ENCODE data around the gene DKK2. TPM values are rescaled to one million over a fixed set of nuclear protein-coding genes. Genes with fewer than 3 reads are reported as not detected.

DKK2 gene
- total RNA-seq, 1 experiment from 2014 or later = not detected

DNA sequence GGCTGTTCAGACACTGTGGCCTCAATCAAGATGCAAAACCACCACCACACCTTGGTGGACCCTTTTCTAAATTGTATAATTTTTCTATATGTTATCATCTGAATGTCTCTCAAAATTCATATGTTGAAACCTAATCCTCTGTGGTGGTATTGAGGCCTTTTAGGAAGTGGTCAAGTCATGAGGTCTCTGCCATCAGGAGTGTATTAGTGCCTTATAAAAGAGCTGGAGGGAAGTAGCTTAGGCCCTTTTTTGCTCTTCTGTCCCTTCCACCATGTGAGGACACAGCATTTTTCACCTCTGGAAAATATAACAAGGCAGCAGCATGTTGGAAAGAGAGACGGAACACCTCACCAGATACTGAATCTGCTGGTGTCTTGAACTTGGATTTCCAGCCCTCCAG lies 30.5 kb upstream of the DKK2 start:
- no peak for TF ChIP-seq EZH2 (IDR thresholded peaks at IDR 0.05; ENCODE audit: low read depth)
- TF ChIP-seq, protein P1, sequence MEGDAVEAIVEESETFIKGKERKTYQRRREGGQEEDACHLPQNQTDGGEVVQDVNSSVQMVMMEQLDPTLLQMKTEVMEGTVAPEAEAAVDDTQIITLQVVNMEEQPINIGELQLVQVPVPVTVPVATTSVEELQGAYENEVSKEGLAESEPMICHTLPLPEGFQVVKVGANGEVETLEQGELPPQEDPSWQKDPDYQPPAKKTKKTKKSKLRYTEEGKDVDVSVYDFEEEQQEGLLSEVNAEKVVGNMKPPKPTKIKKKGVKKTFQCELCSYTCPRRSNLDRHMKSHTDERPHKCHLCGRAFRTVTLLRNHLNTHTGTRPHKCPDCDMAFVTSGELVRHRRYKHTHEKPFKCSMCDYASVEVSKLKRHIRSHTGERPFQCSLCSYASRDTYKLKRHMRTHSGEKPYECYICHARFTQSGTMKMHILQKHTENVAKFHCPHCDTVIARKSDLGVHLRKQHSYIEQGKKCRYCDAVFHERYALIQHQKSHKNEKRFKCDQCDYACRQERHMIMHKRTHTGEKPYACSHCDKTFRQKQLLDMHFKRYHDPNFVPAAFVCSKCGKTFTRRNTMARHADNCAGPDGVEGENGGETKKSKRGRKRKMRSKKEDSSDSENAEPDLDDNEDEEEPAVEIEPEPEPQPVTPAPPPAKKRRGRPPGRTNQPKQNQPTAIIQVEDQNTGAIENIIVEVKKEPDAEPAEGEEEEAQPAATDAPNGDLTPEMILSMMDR (conservative IDR thresholded peaks at IDR 0.05) = no peak
- no peak overlapping the region for H3K4me3 ChIP-seq
- CTCF ChIA-PET = no interaction called here
- H3K4me2 ChIP-seq = no peak overlapping the region
- no peaks in the 10 kb centered on the region for H3K36me3 ChIP-seq (ENCODE audit: low read depth)
- no peak overlapping the region for H3K27ac ChIP-seq
- no peaks in the 10 kb centered on the region for H3K9me3 ChIP-seq (ENCODE audit: insufficient read depth, low read depth)
- no peaks in the 10 kb centered on the region for H3K4me1 ChIP-seq (replicated peaks; ENCODE audit: insufficient read depth)
- no peak overlapping the region for H2AFZ ChIP-seq
- no peak for DNase-seq
- BruUV-seq (replicated peaks) = no TSS peak
- POLR2A ChIA-PET (ENCODE audit: unreplicated experiment) = no interaction called here
- intact Hi-C loops (cut with micrococcal nuclease; ENCODE audit: unreplicated experiment) = no loop called here
- no peaks in the 10 kb centered on the region for H3K27me3 ChIP-seq (ENCODE audit: insufficient read depth, low read depth)
- no peaks in the 10 kb centered on the region for H3K79me2 ChIP-seq (ENCODE audit: low read depth)
- no peaks in the 10 kb centered on the region for H3K9me2 ChIP-seq (ENCODE audit: insufficient read depth)
- H3F3A ChIP-seq (ENCODE audit: insufficient read depth, low read depth) = no peaks in the 10 kb centered on the region
- H4K20me1 ChIP-seq (ENCODE audit: insufficient read depth) = no peaks in the 10 kb centered on the region

DNA sequence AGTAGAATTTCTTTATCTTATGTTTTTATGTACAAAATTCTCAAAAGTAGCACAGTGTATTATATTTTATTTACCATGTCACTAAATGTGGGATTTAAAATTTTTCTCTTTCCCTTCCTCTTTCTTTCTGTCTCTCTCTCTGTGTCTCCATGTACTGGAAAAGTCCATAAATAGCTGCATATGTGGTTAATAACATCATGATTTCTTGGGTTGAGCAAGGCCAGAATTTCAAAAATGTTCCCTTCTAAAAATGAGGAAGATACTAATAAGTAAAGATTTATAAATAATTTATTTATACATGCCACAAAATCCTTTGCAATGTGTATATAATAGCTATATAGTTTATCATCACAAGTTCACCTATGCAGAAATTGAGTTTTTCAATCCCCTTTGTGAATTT lies 29.1 kb upstream of the DKK2 start:
- H2AFZ ChIP-seq = no peak overlapping the region
- no peak overlapping the region for H3K4me3 ChIP-seq
- ChIA-PET CTCF (no interaction called here), POLR2A (ENCODE audit: unreplicated experiment) (no interaction called here)
- no peaks in the 10 kb centered on the region for H3K9me2 ChIP-seq (ENCODE audit: insufficient read depth)
- no peak overlapping the region for H3K4me2 ChIP-seq
- DNase-seq = no peak
- no peaks in the 10 kb centered on the region for H3K4me1 ChIP-seq (replicated peaks; ENCODE audit: insufficient read depth)
- no peaks in the 10 kb centered on the region for H3F3A ChIP-seq (ENCODE audit: insufficient read depth, low read depth)
- no peaks in the 10 kb centered on the region for H3K27me3 ChIP-seq (ENCODE audit: insufficient read depth, low read depth)
- BruUV-seq (replicated peaks) = no TSS peak
- no peak for TF ChIP-seq EZH2 (IDR thresholded peaks at IDR 0.05; ENCODE audit: low read depth)
- TF ChIP-seq, protein P1 (conservative IDR thresholded peaks at IDR 0.05) = no peak
- intact Hi-C loops (cut with micrococcal nuclease; ENCODE audit: unreplicated experiment) = no loop called here
- no peaks in the 10 kb centered on the region for H3K36me3 ChIP-seq (ENCODE audit: low read depth)
- no peaks in the 10 kb centered on the region for H3K9me3 ChIP-seq (ENCODE audit: insufficient read depth, low read depth)
- H3K79me2 ChIP-seq (ENCODE audit: low read depth) = no peaks in the 10 kb centered on the region
- H3K27ac ChIP-seq = no peak overlapping the region
- no peaks in the 10 kb centered on the region for H4K20me1 ChIP-seq (ENCODE audit: insufficient read depth)

DNA sequence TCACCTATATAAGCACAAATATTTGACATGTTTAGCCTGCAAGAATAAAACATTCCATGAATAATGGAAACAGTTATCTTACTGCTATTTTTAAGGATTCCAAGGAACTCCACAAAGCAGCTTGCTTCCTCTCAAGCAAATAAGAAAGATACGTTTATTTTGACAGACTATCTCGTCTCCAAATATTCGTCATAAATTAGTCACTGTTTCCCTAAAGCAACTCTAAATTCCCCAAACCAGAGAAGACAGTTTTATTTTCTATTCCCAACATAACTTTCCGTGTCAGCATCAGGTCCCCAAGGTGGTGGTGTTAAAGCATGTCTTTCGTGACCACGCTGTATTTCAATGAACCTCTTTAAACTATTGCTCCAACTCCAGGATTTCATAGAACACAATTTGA lies 24.3 kb upstream of the DKK2 start:
- no peaks in the 10 kb centered on the region for H4K20me1 ChIP-seq (ENCODE audit: insufficient read depth)
- POLR2A ChIA-PET (ENCODE audit: unreplicated experiment) = no interaction called here
- H3K4me2 ChIP-seq = no peak overlapping the region
- no peak overlapping the region for H2AFZ ChIP-seq
- CTCF ChIA-PET = no interaction called here
- TF ChIP-seq EZH2 (IDR thresholded peaks at IDR 0.05; ENCODE audit: low read depth) = no peak
- TF ChIP-seq, protein P1 (conservative IDR thresholded peaks at IDR 0.05) = no peak
- DNase-seq = no peak
- no peak overlapping the region for H3K27ac ChIP-seq
- no peak overlapping the region for H3K4me3 ChIP-seq
- no peaks in the 10 kb centered on the region for H3F3A ChIP-seq (ENCODE audit: insufficient read depth, low read depth)
- no peaks in the 10 kb centered on the region for H3K79me2 ChIP-seq (ENCODE audit: low read depth)
- no peaks in the 10 kb centered on the region for H3K36me3 ChIP-seq (ENCODE audit: low read depth)
- no TSS peak for BruUV-seq (replicated peaks)
- no peaks in the 10 kb centered on the region for H3K4me1 ChIP-seq (replicated peaks; ENCODE audit: insufficient read depth)
- H3K9me3 ChIP-seq (ENCODE audit: insufficient read depth, low read depth) = no peaks in the 10 kb centered on the region
- no peaks in the 10 kb centered on the region for H3K27me3 ChIP-seq (ENCODE audit: insufficient read depth, low read depth)
- intact Hi-C loops (cut with micrococcal nuclease; ENCODE audit: unreplicated experiment) = no loop called here
- no peaks in the 10 kb centered on the region for H3K9me2 ChIP-seq (ENCODE audit: insufficient read depth)
